Activated CD4-positive, alpha-beta T cell treated with anti-CD3 and anti-CD28 coated beads for 36 hours (primary cell): ENCODE measurements around the gene WHAMM. TPM values are rescaled to one million over a fixed set of nuclear protein-coding genes. Genes with fewer than 3 reads are reported as not detected.
"Not testable (repeated sequence)": the region's sequence is repeated elsewhere in the genome, so short reads cannot be mapped to it uniquely, and the experiment has no call there.

Experiments
- ATAC-seq: fragments of 200-7000 bp; cut with Tn5 transposase; one replicate; pipeline ENCODE4 v1.10.0; 2021; ENCODE audit warnings: mild to moderate bottlenecking, moderate library complexity
- CTCF ChIA-PET: fragments of 350-600 bp; sonication (Branson Sonifier 250); formaldehyde crosslinking; loops from one replicate; lab custom pipeline; 2021; ENCODE audit warnings: antibody characterized with exemption; lab: Charles Lee
- POLR2A ChIA-PET: fragments of 350-600 bp; sonication (Branson Sonifier 250); formaldehyde crosslinking; loops from one replicate; lab custom pipeline; 2021; ENCODE audit warnings: antibody characterized with exemption, inconsistent platforms; lab: Charles Lee
- DNase-seq: peaks from one replicate; pipeline ENCODE4 v3.0.0-alpha.2; 2020
- H3K27ac Mint-ChIP-seq: one replicate; pipeline ENCODE4 v1.8.0; 2021; ENCODE audit warnings: mixed read lengths
- H3K27me3 Mint-ChIP-seq: one replicate; pipeline ENCODE4 v1.8.0; 2021; ENCODE audit warnings: mixed read lengths
- H3K36me3 Mint-ChIP-seq: one replicate; pipeline ENCODE4 v1.8.0; 2021; ENCODE audit warnings: low read depth, mixed read lengths
- H3K4me1 Mint-ChIP-seq: one replicate; pipeline ENCODE4 v1.8.0; 2021; ENCODE audit warnings: mixed read lengths
- H3K4me3 Mint-ChIP-seq: one replicate; pipeline ENCODE4 v1.8.0; 2021; ENCODE audit warnings: mild to moderate bottlenecking, moderate library complexity, mixed read lengths
- H3K9me3 Mint-ChIP-seq: one replicate; pipeline ENCODE4 v1.8.0; 2021; ENCODE audit warnings: low read depth, mixed read lengths
- intact Hi-C, 2 experiments: fragments of 100-400 bp; cut with DNase I in 1 of 2; cut with micrococcal nuclease in 1 of 2; formaldehyde crosslinking; loops; one replicate each; pipeline versions ENCODE4 v1.14.2 to v1.15.1; 2022 to 2024; cut with DNase I, micrococcal nuclease
- total RNA-seq, 2 experiments: library from RNA; stranded (reverse); gene quantifications; one replicate each; pipeline ENCODE4 v1.2.3, GENCODE V29; 2021

WHAMM gene
- total RNA-seq: 1 to 10 TPM; 3.4 to 4.0 TPM

GRCh38 chr15:82809308-82810060 is at the start of gene WHAMM:
TSS of gene WHAMM (plus strand) at chr15:82809628. CDS start at chr15:82809727, 99 bp downstream.
- intact Hi-C loops: loop anchor here (1.0 to 10.0 kb wide), 12 partner anchors 59 to 762 kb away; partner anchors contain the start of genes AP3B2 (in 1 of the 2), BTBD1 (in 1 of the 2), HDGFL3 (in 1 of the 2) and MEX3B (in 1 of the 2)
- no peaks in the 10 kb centered on the region for H3K9me3 Mint-ChIP-seq
- no peaks in the 10 kb centered on the region for H3K27me3 Mint-ChIP-seq
- peaks cover 19% of the 10 kb centered on the region for H3K36me3 Mint-ChIP-seq
- peaks cover 34% of the 10 kb centered on the region for H3K4me1 Mint-ChIP-seq
- ChIA-PET POLR2A (interaction anchor here (0.8 kb wide), 1 partner anchor 274 kb away, joined by 3 read pairs; no protein-coding TSS in a partner anchor), CTCF (interaction anchor here (0.6 to 2.6 kb wide), 4 partner anchors 36 to 215 kb away, joined by 3 to 8 read pairs (median 3); no protein-coding TSS in a partner anchor)
- peak; percentile 97 for ATAC-seq
- peak within 1 kb of the TSS; percentile 86 for H3K27ac Mint-ChIP-seq
- peak within 1 kb of the TSS; percentile 89 for H3K4me3 Mint-ChIP-seq
- peak; percentile 97 for DNase-seq

DNA sequence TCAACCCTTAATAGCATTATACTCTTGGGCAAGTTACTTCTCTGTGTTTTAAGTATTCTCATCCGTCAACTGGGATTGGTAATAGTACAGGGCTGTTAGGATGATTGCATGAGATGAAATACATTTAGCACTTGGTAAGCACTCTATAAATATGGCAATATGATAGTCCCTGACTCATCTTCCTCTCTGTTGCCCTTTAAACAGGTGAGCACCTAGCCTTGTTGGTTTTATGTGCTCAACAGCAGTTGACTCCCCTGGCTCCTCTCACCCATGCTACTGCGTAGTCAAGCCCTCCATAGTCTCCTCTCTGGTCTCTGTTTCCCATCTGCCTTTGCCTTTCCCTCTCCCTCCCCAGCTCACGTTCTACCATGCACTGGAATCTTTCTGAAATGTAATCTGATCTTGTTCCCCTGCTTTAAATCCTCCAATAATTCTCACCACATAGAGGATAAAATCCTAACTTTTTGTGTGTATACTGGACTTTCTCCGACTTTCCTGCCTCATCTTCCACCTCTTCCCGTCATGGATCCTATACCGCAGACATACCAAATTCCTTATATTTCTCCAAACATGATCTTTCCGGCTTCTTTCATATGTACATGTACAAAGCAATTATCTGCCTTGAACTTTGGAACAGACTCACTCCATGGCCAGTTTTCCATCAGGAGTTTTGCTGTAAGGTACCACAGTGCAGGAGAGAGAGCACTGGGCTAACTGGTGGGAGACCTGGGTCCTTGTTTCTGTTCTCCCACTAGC is 45.9 kb upstream of the WHAMM start:
- ATAC-seq: peak; percentile 19
- H3K27ac Mint-ChIP-seq: no peak overlapping the region
- H3K4me3 Mint-ChIP-seq: no peak overlapping the region
- intact Hi-C loops: no loop called here
- POLR2A ChIA-PET: no interaction called here
- H3K9me3 Mint-ChIP-seq: no peaks in the 10 kb centered on the region
- CTCF ChIA-PET: no interaction called here
- DNase-seq: no peak
- peaks cover 2% of the 10 kb centered on the region for H3K4me1 Mint-ChIP-seq
- peaks cover 34% of the 10 kb centered on the region for H3K36me3 Mint-ChIP-seq
- H3K27me3 Mint-ChIP-seq: no peaks in the 10 kb centered on the region

DNA sequence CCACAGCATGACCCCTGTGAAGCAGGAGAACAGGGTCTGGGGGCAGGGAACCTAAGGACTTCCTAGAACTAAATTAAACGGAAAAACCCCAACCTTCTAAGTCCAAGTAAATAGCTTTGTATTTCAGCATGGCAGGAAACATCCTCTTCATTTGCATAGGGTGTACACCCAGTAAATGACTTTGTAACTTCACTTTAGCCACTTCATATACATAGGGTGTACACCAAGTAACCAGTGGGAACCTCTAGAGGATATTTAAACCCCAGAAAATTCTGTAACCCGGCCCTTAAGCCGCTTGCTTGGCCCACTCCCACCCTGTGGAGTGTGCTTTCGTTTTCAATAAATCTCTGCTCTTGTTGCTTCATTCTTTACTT is 45.3 kb upstream of the WHAMM start:
- intact Hi-C loops: no loop called here

DNA sequence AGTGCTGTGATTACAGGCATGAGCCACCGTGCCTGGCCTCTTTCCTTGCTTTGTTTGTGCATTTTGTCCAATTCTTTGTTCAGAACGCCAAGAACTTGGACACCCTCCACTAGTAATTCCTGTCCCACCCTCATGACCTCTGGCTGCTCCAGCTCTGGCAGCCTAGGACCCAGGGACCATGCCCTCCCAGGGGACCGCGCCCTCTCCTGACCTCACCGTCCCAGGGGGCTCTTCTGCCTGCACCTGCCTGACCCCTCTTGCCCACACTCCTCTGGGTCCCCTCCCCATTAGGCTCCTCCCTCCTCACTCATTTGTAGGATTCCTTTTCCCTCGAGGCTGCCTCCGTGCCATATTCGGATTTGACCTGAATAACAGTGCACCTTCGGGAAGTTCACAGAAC is 44.7 kb upstream of the WHAMM start:
- peaks cover 2% of the 10 kb centered on the region for H3K4me1 Mint-ChIP-seq
- CTCF ChIA-PET: no interaction called here
- no peak overlapping the region for H3K27ac Mint-ChIP-seq
- intact Hi-C loops: no loop called here
- H3K36me3 Mint-ChIP-seq: peaks cover 31% of the 10 kb centered on the region
- H3K27me3 Mint-ChIP-seq: no peaks in the 10 kb centered on the region
- DNase-seq (no peak), ATAC-seq (no peak)
- H3K9me3 Mint-ChIP-seq: no peaks in the 10 kb centered on the region
- POLR2A ChIA-PET: no interaction called here
- no peak overlapping the region for H3K4me3 Mint-ChIP-seq

More for the DNA sequence above, 45.3 kb upstream of the WHAMM start:
- Mint-ChIP-seq H3K27me3 (no peaks in the 10 kb centered on the region), H3K4me1 (peaks cover 2% of the 10 kb centered on the region), H3K27ac (no peak overlapping the region), H3K9me3 (no peaks in the 10 kb centered on the region), H3K36me3 (peaks cover 32% of the 10 kb centered on the region), H3K4me3 (no peak overlapping the region)
- DNase-seq (no peak), ATAC-seq (no peak)
- POLR2A ChIA-PET: no interaction called here
- CTCF ChIA-PET: no interaction called here

- H3K9me3 Mint-ChIP-seq, H3K27me3 Mint-ChIP-seq, POLR2A ChIA-PET, H3K4me1 Mint-ChIP-seq, H3K27ac Mint-ChIP-seq, H3K4me3 Mint-ChIP-seq, DNase-seq, ATAC-seq, intact Hi-C loops: not testable (repeated sequence)
- CTCF ChIA-PET: interaction anchor here (0.6 kb wide), 1 partner anchor 32 kb away, joined by 3 read pairs; no protein-coding TSS in a partner anchor
- peaks cover 21% of the 10 kb centered on the region for H3K36me3 Mint-ChIP-seq
Measured at GRCh38 chr15:82766201-82766600, 43.2 kb upstream of the WHAMM start.

DNA sequence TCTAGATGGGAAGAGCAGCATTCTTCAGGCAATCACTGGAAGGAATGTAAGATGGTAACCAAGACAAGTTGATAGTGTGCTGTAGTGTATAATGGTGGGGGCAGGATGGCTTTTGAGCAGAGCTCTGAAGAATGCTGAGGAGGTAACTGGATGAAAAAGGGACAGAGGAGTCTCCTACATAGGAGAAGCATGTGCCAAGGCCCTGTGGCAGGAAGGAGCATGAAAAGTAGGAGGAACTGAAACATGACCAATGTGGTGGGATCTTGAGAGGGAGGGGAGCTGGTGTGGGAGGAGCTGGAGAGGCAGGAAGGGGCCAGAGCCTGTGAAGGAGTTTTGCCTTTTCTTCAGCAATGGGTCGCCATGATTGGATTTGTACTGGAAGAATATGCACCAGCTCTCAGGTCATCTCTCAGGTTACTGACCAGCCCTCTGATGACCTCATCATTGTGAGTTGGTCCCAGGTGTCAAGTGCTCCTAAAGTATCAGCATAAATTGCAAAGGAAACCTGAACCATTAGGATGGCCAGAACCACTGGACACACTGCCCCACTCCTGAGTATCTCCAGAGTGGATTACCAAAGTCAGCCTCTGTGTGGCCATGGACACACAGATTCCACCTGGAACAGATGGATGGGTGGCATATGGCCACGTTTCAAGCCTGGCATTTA is 42.1 kb upstream of the WHAMM start:
- intact Hi-C loops: no loop called here
- peaks cover 21% of the 10 kb centered on the region for H3K36me3 Mint-ChIP-seq
- no peak for DNase-seq
- ATAC-seq: no peak
- ChIA-PET POLR2A (interaction anchor here (0.6 kb wide), 1 partner anchor 16 kb away, joined by 4 read pairs; no protein-coding TSS in a partner anchor), CTCF (no interaction called here)
- H3K9me3 Mint-ChIP-seq: no peaks in the 10 kb centered on the region
- H3K27me3 Mint-ChIP-seq: no peaks in the 10 kb centered on the region
- H3K4me1 Mint-ChIP-seq: peaks cover 2% of the 10 kb centered on the region
- H3K4me3 Mint-ChIP-seq: no peak overlapping the region
- H3K27ac Mint-ChIP-seq: no peak overlapping the region

GRCh38 chr15:82768414-82769054 is 40.9 kb upstream of the WHAMM start:
- ChIA-PET POLR2A (no interaction called here), CTCF (no interaction called here)
- Mint-ChIP-seq H3K27ac (no peak overlapping the region), H3K36me3 (peaks cover 17% of the 10 kb centered on the region), H3K27me3 (no peaks in the 10 kb centered on the region), H3K4me1 (no peaks in the 10 kb centered on the region), H3K4me3 (no peak overlapping the region), H3K9me3 (no peaks in the 10 kb centered on the region)
- DNase-seq (no peak), ATAC-seq (no peak)
- intact Hi-C loops: no loop called here

- no peaks in the 10 kb centered on the region for H3K4me1 Mint-ChIP-seq
- intact Hi-C loops: no loop called here
- CTCF ChIA-PET: interaction anchor here (0.6 kb wide), 1 partner anchor 78 kb away, joined by 3 read pairs; no protein-coding TSS in a partner anchor
- POLR2A ChIA-PET: no interaction called here
- ATAC-seq (no peak), DNase-seq (no peak)
- no peak overlapping the region for H3K27ac Mint-ChIP-seq
- no peak overlapping the region for H3K4me3 Mint-ChIP-seq
- H3K36me3 Mint-ChIP-seq: peaks cover 4% of the 10 kb centered on the region
- H3K27me3 Mint-ChIP-seq: no peaks in the 10 kb centered on the region
- H3K9me3 Mint-ChIP-seq: no peaks in the 10 kb centered on the region
Measured at GRCh38 chr15:82771789-82772607, 37.4 kb upstream of the WHAMM start.

GRCh38 chr15:82774496-82774895 is 34.9 kb upstream of the WHAMM start:
- H3K27ac Mint-ChIP-seq: no peak overlapping the region
- ATAC-seq (no peak), DNase-seq (no peak)
- intact Hi-C loops: no loop called here
- H3K9me3 Mint-ChIP-seq: no peaks in the 10 kb centered on the region
- ChIA-PET CTCF (interaction anchor here (0.6 to 0.7 kb wide), 3 partner anchors 54 to 281 kb away, joined by 3 to 5 read pairs (median 3); no protein-coding TSS in a partner anchor), POLR2A (interaction anchor here (0.7 kb wide), 1 partner anchor 665 kb away, joined by 5 read pairs; no protein-coding TSS in a partner anchor)
- H3K4me1 Mint-ChIP-seq: no peaks in the 10 kb centered on the region
- H3K36me3 Mint-ChIP-seq: no peaks in the 10 kb centered on the region
- H3K27me3 Mint-ChIP-seq: no peaks in the 10 kb centered on the region
- no peak overlapping the region for H3K4me3 Mint-ChIP-seq

GRCh38 chr15:82778755-82779154 is 30.7 kb upstream of the WHAMM start:
- intact Hi-C loops: no loop called here
- no peaks in the 10 kb centered on the region for H3K9me3 Mint-ChIP-seq
- CTCF ChIA-PET: no interaction called here
- H3K4me3 Mint-ChIP-seq: no peak overlapping the region
- H3K4me1 Mint-ChIP-seq: no peaks in the 10 kb centered on the region
- no peaks in the 10 kb centered on the region for H3K36me3 Mint-ChIP-seq
- no peaks in the 10 kb centered on the region for H3K27me3 Mint-ChIP-seq
- DNase-seq (no peak), ATAC-seq (no peak)
- H3K27ac Mint-ChIP-seq: no peak overlapping the region
- POLR2A ChIA-PET: no interaction called here
